GM18858 (cell line): ENCODE results near the gene ACTN4.
"Not testable (repeated sequence)": the region's sequence is repeated elsewhere in the genome, so short reads cannot be mapped to it uniquely, and the experiment has no call there.

ENCODE experiments used
- ATAC-seq: cut with Tn5 transposase; IDR thresholded peaks from one replicate; pipeline ENCODE4 v1.9.1; 2021; ENCODE audit not compliant: unreplicated experiment

Gene ACTN4

GRCh38 chr19:38735257-38735686, 87.8 kb downstream of the ACTN4 start:
- no peak for ATAC-seq

DNA sequence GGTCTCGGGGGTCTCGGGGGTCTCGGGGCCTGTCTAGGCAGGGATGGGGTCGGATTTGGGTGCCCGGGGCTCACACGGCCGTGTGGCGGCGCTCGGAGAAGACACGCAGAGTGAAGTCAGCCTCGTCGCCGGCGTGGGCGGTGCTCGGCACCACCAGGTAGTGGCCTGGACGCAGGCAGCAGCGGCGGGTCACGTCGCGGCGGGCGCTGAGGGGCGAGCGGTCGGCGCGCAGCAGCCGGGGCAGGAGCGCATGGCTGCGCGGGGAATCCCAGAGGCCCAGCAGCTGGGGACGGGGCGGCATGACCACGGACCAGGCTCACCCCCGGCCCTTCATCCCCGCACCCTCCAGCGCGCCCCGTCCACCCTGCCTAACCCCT, 88.6 kb downstream of the ACTN4 start:
- no peak for ATAC-seq

- ATAC-seq, result no peak
Observed at GRCh38 chr19:38736413-38737280, 89.2 kb downstream of the ACTN4 start.

DNA sequence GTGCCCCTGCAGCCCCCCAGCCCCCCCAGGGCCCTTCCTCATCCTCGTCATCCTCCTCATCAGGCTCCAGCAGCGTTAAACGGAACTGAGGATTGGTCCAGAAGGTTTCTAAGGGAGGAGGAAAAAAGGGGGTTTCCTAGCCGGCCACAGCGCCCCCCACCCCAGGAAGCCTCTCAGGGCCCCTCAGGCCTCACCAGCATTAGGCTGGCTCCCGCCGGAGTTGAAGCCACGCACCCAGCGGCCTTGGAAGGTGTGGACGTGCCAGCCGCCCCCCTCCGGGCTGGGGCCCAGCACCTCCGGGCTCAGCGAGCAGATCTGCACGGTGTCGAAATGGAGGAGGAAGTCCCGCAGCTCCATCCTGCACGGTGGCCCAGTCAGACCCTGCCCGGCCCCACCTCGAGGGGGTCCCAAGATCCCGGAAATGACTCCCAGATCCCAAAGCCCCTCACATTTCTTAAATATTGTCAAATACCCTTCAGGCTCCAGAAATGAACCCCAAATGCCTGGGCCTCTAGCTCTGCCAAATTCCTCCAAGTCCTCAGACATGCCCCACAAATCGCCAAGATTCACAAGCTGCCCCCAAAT, 89.9 kb downstream of the ACTN4 start:
- no peak for ATAC-seq

DNA sequence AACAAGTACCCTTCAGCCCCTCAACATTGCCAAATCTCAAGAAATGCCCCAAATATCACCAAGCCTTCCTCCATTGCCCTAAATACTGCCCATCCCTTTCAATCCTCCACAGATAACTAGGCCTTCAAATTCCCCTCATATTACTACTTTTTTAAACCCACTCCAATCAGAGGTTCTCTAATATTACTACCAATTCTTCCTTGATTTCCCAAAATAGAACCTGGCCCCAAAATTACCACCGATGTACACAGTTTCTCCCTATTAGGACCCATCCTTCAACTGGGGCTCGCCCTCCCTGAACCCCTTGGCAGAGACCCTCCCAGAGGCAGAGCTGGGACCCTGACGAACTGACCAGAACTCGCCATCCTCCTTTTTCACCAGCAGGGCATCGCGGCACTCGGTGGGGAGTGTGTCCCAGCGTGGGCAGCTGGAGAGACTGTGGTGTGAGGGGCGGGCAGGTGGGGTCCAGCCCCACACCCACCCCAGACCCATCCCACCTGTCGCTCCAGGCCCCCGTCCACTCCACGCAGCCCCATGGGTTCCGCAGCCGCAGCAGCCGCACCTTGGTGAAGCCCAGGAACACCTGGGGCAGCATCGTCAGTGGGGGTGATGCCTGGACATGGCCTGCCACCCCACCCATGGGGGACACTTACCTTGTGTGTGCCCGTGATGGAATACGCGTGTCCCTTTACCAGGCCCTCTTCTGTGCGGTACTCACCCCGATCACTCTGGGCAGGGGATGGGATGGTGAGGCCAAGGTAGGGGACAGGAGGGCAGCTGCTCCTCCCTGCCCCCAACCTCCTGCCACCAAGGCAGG, 90.7 kb downstream of the ACTN4 start:
- no peak for ATAC-seq

DNA sequence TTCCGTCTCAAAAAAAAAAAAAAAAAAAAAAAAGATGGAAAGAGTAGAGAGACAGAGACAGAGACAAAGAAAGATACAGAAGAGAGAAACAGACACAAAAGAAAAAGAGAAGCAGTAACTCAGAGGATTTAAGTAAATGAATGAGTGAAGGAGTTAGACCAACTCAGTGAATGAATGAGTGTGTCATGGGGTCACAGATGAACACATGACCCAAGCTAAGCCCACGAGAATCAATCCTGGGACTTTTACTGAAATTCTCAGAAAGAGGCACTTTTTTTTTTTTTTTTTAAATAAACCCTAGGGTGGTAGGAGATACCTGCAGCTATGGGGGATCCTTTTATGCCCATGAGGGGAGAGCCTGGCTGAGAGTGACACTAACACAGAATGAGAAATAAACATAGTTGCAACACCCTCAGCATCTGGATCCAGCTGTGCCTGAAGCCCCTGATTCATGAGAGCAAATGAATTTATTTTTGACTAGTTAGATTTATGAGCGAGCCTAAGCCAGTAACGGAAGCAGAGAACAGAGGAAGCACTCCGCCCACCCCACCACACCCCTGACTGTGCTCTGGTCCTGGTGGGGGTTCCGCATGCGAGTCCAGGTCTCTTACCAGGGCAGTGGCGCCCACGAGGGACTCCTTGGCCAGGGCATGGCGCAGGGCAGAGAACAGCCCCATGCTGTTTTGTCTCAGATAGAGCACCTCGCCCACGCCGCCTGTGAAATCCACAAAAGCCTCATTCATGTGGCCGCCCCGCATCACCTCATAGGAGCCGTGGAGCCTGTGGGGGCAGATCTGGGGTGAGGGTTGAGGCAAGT, 92.2 kb downstream of the ACTN4 start:
- ATAC-seq, result no peak

DNA sequence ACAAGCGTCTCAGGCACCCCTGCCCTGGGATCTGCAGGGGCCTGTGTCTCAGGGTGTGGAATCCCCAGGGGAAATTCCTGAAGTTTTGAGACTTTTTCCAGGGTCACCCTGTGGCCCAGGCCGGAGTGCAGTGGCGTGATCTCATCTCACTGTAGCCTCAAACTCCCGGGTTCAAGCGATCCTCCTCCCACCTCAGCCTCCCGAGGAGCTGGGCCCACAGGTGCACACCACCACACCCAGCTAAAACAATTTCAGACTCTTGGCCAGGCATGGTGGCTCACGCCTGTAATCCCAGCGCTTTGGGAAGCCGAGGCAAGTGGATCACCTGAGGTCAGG, 92.8 kb downstream of the ACTN4 start:
- ATAC-seq, result no peak

DNA sequence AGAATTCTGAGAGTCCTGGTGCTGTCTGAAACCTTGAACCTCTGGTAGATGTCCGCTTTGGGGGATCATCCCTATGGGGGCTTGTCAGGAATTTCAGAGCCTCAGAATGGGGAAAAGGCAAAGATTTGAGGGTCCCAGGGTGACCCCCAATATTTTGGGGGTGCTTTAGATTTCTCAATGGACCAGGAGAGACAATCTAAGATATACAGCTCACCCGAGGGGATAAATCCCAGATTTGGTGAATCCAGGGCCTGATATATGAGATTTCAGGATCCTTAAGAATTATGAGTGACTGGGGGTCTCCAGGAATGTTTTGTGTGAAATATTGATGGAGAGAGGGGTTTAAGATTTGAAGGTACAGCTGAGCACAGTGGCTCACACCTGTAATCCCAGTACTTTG, 93.5 kb downstream of the ACTN4 start:
- no peak for ATAC-seq

DNA sequence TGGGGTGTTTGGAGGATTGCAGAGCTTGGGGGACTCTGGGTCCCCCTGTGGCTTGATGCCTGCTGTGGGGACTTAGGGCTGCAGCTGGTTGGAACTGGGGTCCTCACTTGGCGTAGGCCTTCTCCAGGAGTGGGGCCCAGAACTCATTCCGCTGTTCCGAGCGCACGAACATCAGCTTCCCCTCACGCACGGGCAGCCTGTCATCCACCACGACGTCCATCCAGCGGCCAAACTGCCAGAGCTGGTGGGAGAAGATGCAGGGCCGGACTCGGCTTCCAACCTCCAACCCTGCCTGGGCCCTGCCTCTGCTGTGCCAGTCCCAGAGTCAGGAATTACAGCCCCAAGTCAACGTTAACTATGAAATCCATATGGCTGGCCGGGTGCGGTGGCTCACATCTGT, 94.2 kb downstream of the ACTN4 start:
- no peak for ATAC-seq

- no peak for ATAC-seq
Observed at GRCh38 chr19:38742296-38742695, 94.8 kb downstream of the ACTN4 start.

- no peak for ATAC-seq
Observed at GRCh38 chr19:38742906-38743305, 95.5 kb downstream of the ACTN4 start.

GRCh38 chr19:38743394-38744297, 96.2 kb downstream of the ACTN4 start:
- ATAC-seq, result no peak

DNA sequence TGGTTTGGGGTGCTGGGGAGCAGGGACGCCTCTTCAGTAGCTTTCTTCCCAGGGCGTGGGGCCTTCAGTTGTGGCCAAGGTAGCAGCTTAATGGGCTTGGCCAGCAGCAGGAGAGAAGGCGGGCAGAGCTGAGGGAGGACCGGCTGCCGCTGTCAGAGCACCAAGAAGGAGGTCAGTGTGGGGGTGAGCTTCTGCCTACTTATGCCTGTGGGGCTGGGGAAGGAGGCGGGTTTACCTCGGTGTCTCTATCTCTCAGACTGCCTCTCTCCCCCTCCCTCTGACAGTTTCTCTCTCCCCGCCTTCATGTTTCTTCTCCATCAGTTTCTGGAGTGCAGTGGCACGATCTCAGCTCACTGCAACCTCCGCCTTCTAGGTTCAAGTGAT, 96.8 kb downstream of the ACTN4 start, which contains the start of gene CAPN12:
CAPN12 (minus strand) TSS at position 177 of the 384 bp plus-strand sequence. CDS start 309 bp downstream, outside the sequence.
- no peak for ATAC-seq

- no peak for ATAC-seq
Observed at GRCh38 chr19:38744874-38745273, 97.4 kb downstream of the ACTN4 start.

DNA sequence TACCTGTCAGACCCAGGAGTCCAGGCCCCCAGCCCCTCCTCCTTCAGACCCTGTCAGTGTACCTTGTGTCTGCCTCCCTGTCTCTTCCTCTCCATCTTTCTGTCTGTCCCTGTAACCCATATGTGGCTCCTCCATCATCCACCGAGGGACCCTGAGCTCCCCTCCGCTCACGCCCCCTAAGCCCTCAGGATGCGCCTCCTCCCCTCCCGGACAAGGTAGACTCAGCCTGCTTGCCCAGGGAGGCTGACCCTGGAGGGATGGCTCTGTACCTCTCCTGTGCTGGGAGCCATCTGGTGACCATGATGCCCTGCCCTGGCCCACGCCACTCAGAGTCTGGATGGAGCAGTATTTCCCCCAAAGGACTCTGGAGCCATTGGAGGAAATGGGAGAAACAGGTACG, 97.9 kb downstream of the ACTN4 start:
- ATAC-seq, result no peak

DNA sequence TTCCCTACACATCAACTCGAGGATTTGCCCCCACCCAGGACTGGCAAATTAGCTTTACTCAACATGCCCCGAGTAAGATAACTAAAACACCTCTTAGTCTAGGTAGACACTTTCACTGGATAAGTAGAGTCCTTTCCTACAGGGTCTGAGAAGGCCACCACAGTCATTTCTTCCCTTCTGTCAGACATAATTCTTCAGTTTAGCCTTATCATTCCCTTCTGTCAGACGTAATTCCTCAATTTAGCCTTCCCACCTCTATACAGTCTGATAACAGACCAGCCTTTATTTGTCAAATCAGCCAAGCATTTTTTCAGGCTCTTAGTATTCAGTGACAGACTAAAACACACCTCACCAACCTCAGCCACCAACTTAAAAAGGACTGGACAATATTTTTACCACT, 106.3 kb downstream of the ACTN4 start:
- ATAC-seq, result not testable (repeated sequence)

DNA sequence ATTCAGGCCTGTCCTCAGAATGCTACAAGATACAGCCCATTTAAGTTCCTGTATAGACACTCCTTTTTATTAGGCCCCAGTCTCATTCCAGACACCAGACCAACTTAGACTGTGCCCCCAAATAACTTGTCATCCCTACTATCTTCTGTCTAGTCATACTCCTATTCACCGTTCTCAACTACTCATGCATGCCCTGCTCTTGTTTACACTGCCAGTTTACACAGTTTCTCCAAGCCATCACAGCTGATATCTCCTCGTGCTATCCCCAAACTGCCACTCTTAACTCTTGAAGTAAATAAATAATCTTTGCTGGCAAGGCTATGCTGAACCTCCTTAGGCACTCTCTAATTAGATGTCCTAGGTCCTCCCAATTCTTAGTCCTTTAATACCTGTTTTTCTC, 106.7 kb downstream of the ACTN4 start:
- ATAC-seq, result not testable (repeated sequence)

DNA sequence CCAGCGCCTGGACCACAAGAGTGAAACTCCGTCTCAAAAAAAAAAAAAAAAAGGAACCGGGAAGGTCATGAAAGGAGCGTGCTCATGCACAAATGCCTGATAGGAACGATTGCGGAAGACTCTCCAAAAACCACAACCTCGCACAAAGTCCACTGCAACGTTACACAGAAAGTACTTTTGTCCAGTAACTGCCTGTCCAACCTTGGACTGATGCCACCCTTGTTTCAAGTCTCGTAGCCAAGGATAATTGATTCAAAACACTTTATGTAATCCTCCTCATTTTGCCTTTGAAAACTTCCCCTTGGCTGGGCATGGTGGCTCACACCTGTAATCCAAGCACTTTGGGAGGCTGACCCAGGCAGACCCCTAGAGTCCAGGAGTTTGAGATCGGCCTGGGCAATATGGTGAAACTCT, 112.1 kb downstream of the ACTN4 start:
- no peak for ATAC-seq

- not testable (repeated sequence) for ATAC-seq
Observed at GRCh38 chr19:38760805-38761517, 113.5 kb downstream of the ACTN4 start.
